Activated T-cell treated with anti-CD3 and anti-CD28 coated beads, Interleukin-2, amount 50 U/mL, for 72 hours (primary cell): ENCODE results near the gene LYSMD2. TPM values are rescaled to one million over a fixed set of nuclear protein-coding genes. Genes with fewer than 3 reads are reported as not detected.

Source experiments
- ATAC-seq, 2 donors: fragments of 150-1000 bp; cut with Tn5 transposase; replicated peaks in 1 of 2; 2 replicates each; pipeline ENCODE4 v1.10.0; 2021; ENCODE audit warnings: moderate library complexity in 2 of 2, mild to moderate bottlenecking in 1 of 2
- DNase-seq, 2 donors: peaks; one replicate each; pipeline ENCODE4 v3.0.0; 2021 to 2022; ENCODE audit warnings: mixed read lengths in 1 of 2
- H3K27ac Mint-ChIP-seq: one replicate; pipeline ENCODE4 v1.8.0; 2022; ENCODE audit warnings: mild to moderate bottlenecking, moderate library complexity, mixed read lengths
- H3K27me3 Mint-ChIP-seq: one replicate; pipeline ENCODE4 v1.8.0; 2022; ENCODE audit warnings: low read depth, mixed read lengths
- H3K36me3 Mint-ChIP-seq, 2 donors: one replicate each; pipeline ENCODE4 v1.8.0; 2022; ENCODE audit warnings: mixed read lengths in 2 of 2, mild to moderate bottlenecking in 1 of 2; ENCODE audit not compliant: insufficient read depth in 2 of 2
- H3K4me1 Mint-ChIP-seq: one replicate; pipeline ENCODE4 v1.8.0; 2022; ENCODE audit warnings: low read depth, mixed read lengths
- H3K4me3 Mint-ChIP-seq, 2 donors: one replicate each; pipeline ENCODE4 v1.8.0; 2022; ENCODE audit warnings: mild to moderate bottlenecking in 2 of 2, mixed read lengths in 2 of 2, moderate library complexity in 2 of 2
- H3K9me3 Mint-ChIP-seq, 2 donors: one replicate each; pipeline ENCODE4 v1.8.0; 2022; ENCODE audit warnings: mixed read lengths in 2 of 2
- total RNA-seq, 2 donors: library from RNA; stranded (reverse); gene quantifications; one replicate each; pipeline ENCODE4 v1.2.3, GENCODE V29; 2022

The LYSMD2 gene
- total RNA-seq, 2 donors from 2014 or later: 22.8 to 23.1 TPM

GRCh38 chr15:51766341-51766740, 28.9 kb upstream of the LYSMD2 start:
- H3K4me1 Mint-ChIP-seq: peaks cover 12% of the 10 kb centered on the region
- peaks cover 0 to 1% of the 10 kb centered on the region in 2 donors for H3K9me3 Mint-ChIP-seq
- no peak overlapping the region for H3K4me3 Mint-ChIP-seq
- DNase-seq (no peak), ATAC-seq (no peak)
- no peak overlapping the region for H3K27ac Mint-ChIP-seq
- no peaks in the 10 kb centered on the region for H3K27me3 Mint-ChIP-seq
- peaks cover 2 to 10% of the 10 kb centered on the region in 2 donors for H3K36me3 Mint-ChIP-seq

DNA sequence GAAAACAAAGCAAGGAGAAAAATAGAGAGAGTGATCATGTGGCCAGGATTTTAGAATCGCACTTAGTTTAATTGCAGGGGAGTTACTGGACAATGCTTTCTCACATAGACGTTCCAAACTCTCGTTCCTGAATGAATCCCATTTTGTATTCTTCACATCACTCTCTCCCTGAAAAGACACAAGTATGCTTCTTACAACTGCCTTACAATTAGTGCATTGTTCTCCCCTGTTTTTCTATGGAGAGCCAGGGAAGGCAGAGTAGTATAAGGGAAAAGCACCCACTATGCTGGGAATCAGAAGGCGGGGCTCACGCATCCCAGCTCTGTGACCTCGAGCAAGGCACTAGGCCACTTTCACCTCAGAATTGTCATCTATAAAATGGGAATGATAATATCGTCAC, 28.3 kb upstream of the LYSMD2 start:
- peaks cover 2 to 10% of the 10 kb centered on the region in 2 donors for H3K36me3 Mint-ChIP-seq
- H3K4me1 Mint-ChIP-seq: peaks cover 12% of the 10 kb centered on the region
- H3K4me3 Mint-ChIP-seq: no peak overlapping the region
- peaks cover 0 to 1% of the 10 kb centered on the region in 2 donors for H3K9me3 Mint-ChIP-seq
- no peaks in the 10 kb centered on the region for H3K27me3 Mint-ChIP-seq
- DNase-seq (no peak), ATAC-seq (no peak)
- H3K27ac Mint-ChIP-seq: no peak overlapping the region

GRCh38 chr15:51760805-51761204, 23.4 kb upstream of the LYSMD2 start:
- no peaks in the 10 kb centered on the region for H3K36me3 Mint-ChIP-seq
- H3K4me3 Mint-ChIP-seq: no peak overlapping the region
- no peaks in the 10 kb centered on the region for H3K27me3 Mint-ChIP-seq
- H3K9me3 Mint-ChIP-seq: no peaks in the 10 kb centered on the region
- no peak overlapping the region for H3K27ac Mint-ChIP-seq
- no peaks in the 10 kb centered on the region for H3K4me1 Mint-ChIP-seq
- ATAC-seq (no peak), DNase-seq (no peak)

GRCh38 chr15:51759557-51760070, 22.2 kb upstream of the LYSMD2 start:
- ATAC-seq (peak; percentile 21 to 44), DNase-seq (peak in 1 of 2 donors; percentile 20)
- no peaks in the 10 kb centered on the region for H3K27me3 Mint-ChIP-seq
- H3K27ac Mint-ChIP-seq: no peak overlapping the region
- H3K9me3 Mint-ChIP-seq: no peaks in the 10 kb centered on the region
- no peak overlapping the region for H3K4me3 Mint-ChIP-seq
- H3K36me3 Mint-ChIP-seq: no peaks in the 10 kb centered on the region
- H3K4me1 Mint-ChIP-seq: no peaks in the 10 kb centered on the region

DNA sequence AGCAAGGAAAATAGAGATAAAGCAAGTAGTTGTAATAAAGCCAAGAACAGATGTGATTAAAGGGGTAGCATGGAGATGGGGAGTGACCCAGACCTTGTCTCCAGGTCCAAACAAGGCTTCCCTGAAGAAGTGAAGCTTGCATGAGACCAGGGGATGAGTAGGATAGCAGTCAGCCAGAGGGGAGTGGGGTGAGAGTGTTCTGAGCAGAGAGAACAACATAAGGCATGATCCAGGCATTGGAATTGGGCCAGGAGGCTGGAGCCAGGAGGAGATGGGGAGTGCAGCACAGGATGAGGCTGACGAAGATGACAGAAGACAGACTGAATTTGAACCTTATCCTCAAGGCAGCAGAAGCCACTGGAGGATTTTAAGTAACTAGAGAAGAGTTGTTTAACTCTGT, 21.2 kb upstream of the LYSMD2 start:
- DNase-seq: no peak
- Mint-ChIP-seq H3K27ac (no peak overlapping the region), H3K4me3 (no peak overlapping the region), H3K36me3 (no peaks in the 10 kb centered on the region), H3K27me3 (peaks cover 1% of the 10 kb centered on the region), H3K9me3 (no peaks in the 10 kb centered on the region), H3K4me1 (no peaks in the 10 kb centered on the region)
- no peak for ATAC-seq

GRCh38 chr15:51757450-51757849, 20.0 kb upstream of the LYSMD2 start:
- peaks cover 12% of the 10 kb centered on the region for H3K27me3 Mint-ChIP-seq
- H3K36me3 Mint-ChIP-seq: no peaks in the 10 kb centered on the region
- DNase-seq: no peak
- no peak overlapping the region for H3K4me3 Mint-ChIP-seq
- ATAC-seq: no peak
- no peak overlapping the region for H3K27ac Mint-ChIP-seq
- peaks cover 5% of the 10 kb centered on the region for H3K4me1 Mint-ChIP-seq
- no peaks in the 10 kb centered on the region for H3K9me3 Mint-ChIP-seq

- DNase-seq (no peak), ATAC-seq (no peak)
- H3K27ac Mint-ChIP-seq: no peak overlapping the region
- peaks cover 12% of the 10 kb centered on the region for H3K27me3 Mint-ChIP-seq
- H3K4me3 Mint-ChIP-seq: no peak overlapping the region
- H3K36me3 Mint-ChIP-seq: no peaks in the 10 kb centered on the region
- H3K4me1 Mint-ChIP-seq: peaks cover 10% of the 10 kb centered on the region
- H3K9me3 Mint-ChIP-seq: no peaks in the 10 kb centered on the region
Measured at GRCh38 chr15:51756482-51756881, 19.0 kb upstream of the LYSMD2 start.

GRCh38 chr15:51755790-51756189, 18.3 kb upstream of the LYSMD2 start:
- Mint-ChIP-seq H3K36me3 (no peaks in the 10 kb centered on the region), H3K4me1 (peaks cover 15% of the 10 kb centered on the region), H3K9me3 (no peaks in the 10 kb centered on the region), H3K27ac (no peak overlapping the region), H3K4me3 (no peak overlapping the region), H3K27me3 (peaks cover 18% of the 10 kb centered on the region)
- DNase-seq (no peak), ATAC-seq (no peak)

DNA sequence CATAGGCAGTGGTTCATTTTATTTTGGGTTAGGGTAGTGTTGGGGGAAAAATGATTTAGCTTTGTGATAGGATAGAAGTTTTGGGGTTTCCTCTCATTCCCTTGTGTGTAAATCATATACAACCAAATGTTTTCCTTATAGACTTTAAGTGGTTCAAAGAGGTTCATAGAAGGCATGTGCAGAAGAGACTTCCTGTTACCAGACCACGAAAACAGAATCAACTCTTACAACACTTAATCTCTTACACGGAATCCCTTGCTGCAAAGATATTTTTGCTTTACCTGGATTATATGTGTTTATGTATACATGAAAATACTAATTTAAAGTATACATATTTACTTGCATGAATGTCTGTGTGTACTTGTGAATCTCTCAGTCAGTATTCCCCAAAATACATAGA, 16.8 kb upstream of the LYSMD2 start:
- H3K27ac Mint-ChIP-seq: no peak overlapping the region
- no peaks in the 10 kb centered on the region for H3K36me3 Mint-ChIP-seq
- no peak overlapping the region for H3K4me3 Mint-ChIP-seq
- DNase-seq: no peak
- no peak for ATAC-seq
- H3K4me1 Mint-ChIP-seq: peaks cover 15% of the 10 kb centered on the region
- no peaks in the 10 kb centered on the region for H3K9me3 Mint-ChIP-seq
- peaks cover 30% of the 10 kb centered on the region for H3K27me3 Mint-ChIP-seq

GRCh38 chr15:51752888-51753287, 15.4 kb upstream of the LYSMD2 start:
- Mint-ChIP-seq H3K27me3 (peaks cover 35% of the 10 kb centered on the region), H3K9me3 (no peaks in the 10 kb centered on the region), H3K4me3 (peak overlapping the region; percentile 53 to 83), H3K27ac (no peak overlapping the region), H3K4me1 (peaks cover 15% of the 10 kb centered on the region), H3K36me3 (no peaks in the 10 kb centered on the region)
- ATAC-seq (no peak), DNase-seq (no peak)

DNA sequence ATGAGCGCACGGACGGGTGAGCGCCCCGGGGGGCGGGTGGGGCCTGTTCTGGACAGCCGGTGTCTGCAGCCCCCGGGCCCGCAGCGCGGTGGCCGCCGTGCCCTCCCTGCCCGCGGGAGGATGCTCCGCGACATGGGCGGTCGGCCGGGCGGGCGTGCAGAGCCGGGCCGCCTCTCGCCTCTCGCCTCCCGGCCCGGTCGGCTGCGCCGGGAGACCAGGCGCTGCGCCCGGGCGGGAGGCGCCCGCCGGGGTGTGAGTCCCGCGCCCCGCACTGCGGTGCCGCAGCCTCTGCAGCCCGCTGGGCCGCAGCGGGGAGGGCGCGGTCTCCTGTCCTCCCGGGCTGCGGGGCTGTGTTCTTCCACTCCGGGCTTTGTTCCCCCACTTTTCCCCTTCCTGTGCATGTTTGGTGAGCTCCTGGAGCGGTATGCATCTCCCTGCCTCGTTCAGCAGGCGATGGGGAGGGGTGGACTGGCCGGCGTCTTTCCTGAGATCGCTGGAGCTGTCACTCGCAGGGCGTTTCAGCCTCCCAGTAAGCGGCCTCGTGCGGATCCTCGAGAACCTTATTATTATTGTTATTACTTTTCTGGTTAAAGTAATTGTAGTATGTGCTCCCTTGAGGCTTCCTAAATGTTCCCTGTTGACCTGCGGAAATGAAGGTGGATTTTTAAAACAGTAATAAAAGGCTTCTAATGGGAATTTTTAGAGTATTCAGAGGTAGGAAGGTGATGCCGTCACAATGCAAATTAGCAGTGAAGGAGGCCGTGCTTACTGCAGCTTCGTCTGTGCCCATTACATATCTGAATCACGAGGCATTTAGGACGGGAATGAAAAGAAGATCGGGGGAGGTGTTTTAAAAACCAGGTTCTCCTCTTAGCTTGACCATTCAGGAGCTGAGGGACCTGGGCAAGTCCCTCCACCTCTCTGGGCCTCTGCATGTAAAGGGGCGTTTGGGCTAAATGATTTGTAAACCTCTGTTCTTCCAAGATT, 14.5 kb upstream of the LYSMD2 start:
- Mint-ChIP-seq H3K27me3 (peaks cover 35% of the 10 kb centered on the region), H3K36me3 (no peaks in the 10 kb centered on the region), H3K4me1 (peaks cover 15% of the 10 kb centered on the region), H3K9me3 (no peaks in the 10 kb centered on the region), H3K27ac (no peak overlapping the region), H3K4me3 (peak overlapping the region; percentile 83 to 91)
- ATAC-seq: peak; percentile 66 to 70
- DNase-seq: peak in 1 of 2 donors; percentile 24

DNA sequence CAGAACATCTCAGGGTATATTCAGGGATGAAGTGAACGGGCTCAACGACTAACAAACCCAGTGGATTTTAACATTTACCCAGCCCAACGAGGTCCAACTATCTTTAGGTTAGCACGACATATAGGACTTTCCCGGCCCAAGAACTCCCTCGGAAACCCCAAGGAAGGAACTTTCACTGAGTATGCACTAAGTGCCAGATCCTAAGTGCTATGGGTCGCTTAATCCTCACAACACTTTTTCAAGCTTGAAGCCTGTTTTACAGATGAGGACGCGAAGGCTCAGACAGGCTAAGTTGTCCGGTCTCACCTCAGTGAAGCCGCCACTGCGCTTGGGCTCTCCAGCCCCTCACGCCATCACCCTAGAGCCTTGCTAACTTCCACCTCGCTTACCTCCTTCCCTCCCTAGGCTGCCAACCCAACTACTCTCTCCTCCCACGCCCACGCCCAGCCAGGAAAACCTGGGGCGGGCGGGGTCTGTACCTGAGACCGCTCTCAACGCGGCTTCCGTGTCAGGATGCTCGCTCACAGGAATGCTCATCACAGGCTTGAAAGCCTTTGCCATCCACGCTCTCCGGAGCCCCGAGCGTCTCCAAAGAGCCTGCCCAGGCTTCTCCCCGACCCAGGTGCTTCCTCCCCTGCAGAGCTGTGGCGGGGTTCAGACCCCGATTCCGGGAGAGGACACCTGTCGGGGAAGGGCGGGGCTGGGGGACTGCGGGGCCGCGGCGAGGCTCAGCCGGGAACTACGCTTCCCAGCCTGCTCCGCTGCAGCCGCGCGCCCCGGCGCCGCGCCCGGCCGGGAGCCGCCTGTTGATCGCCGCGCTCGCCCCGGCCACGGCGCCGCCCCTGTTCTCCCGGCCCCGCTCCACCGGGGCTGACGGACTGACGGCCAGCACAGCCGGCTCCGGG, 13.6 kb upstream of the LYSMD2 start, which contains the start of gene TMOD2:
TMOD2 (plus strand) TSS at position 806 of the 905 bp plus-strand sequence. CDS start 14,845 bp downstream, outside the sequence.
- DNase-seq: peak; percentile 47 to 65
- Mint-ChIP-seq H3K27ac (no peak within 1 kb of the TSS), H3K27me3 (peaks cover 35% of the 10 kb centered on the region), H3K4me3 (peak within 1 kb of the TSS; percentile 83 to 91), H3K36me3 (no peaks in the 10 kb centered on the region), H3K9me3 (no peaks in the 10 kb centered on the region), H3K4me1 (peaks cover 15% of the 10 kb centered on the region)
- peak; percentile 87 to 91 for ATAC-seq

- H3K36me3 Mint-ChIP-seq: no peaks in the 10 kb centered on the region
- ATAC-seq (no peak), DNase-seq (no peak)
- no peaks in the 10 kb centered on the region for H3K9me3 Mint-ChIP-seq
- peak overlapping the region; percentile 80 to 91 for H3K4me3 Mint-ChIP-seq
- peaks cover 15% of the 10 kb centered on the region for H3K4me1 Mint-ChIP-seq
- H3K27ac Mint-ChIP-seq: no peak overlapping the region
- peaks cover 35% of the 10 kb centered on the region for H3K27me3 Mint-ChIP-seq
Measured at GRCh38 chr15:51750186-51750585, 12.7 kb upstream of the LYSMD2 start.
